Activated gamma-delta T cell (primary cell): ENCODE measurements around the gene TGM3.

Experiments
- DNase-seq: peaks from one replicate; lab custom pipeline; 2025; lab: John Stamatoyannopoulos, UW

Gene TGM3

DNA sequence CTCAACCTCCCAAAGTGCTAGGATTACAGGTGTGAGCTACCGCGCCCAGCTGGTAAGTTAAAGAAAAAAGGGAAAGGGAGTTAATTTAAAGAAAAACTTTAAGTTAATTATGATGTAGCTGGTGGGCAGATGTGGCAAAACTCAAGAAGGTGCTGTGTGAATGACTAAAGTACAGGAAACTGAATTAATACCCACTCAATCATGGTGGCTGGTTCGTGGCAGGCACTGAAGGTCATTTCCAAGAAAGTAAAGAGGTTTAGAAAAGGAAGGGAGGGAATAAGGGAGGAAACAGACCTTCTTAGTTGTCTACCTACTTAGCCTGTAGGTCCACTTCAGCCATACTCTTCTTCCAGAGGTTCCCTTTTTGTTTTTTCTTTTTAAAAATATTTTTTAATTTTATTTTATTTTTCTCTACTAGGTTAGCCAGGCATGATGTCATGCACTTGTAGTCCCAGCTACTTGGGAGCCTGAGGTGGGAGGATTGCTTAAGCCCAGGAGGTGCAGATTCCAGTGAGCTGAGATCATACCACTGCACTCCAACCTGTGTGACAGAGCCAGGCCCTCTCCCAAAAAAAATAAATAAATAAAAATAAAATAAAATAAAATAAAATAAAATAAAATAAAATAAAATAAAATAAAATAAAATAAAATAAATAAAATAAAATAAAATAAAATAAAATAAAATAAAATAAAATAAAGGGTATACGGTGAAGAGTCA lies 11.9 kb upstream of the TGM3 start:
- DNase-seq = no peak

DNA sequence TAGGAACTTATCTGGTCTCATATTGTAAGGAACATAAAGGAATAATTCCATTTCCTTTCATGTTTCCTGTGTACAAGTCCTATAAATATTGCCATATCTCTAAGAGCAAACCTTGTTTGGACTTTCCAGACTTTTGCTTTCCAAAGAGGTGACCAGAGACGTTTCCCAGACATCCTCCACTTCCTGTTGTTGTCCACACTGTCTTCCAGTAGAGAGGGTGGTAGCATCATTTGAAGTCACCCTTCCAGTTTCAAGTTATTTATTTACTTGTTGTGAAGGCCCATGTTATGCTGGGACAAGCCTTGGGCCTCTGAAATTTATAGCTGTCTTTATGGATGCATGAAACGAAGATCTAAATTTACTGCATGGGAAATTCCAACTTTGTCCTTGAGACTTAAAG lies 10.6 kb upstream of the TGM3 start:
- no peak for DNase-seq

DNA sequence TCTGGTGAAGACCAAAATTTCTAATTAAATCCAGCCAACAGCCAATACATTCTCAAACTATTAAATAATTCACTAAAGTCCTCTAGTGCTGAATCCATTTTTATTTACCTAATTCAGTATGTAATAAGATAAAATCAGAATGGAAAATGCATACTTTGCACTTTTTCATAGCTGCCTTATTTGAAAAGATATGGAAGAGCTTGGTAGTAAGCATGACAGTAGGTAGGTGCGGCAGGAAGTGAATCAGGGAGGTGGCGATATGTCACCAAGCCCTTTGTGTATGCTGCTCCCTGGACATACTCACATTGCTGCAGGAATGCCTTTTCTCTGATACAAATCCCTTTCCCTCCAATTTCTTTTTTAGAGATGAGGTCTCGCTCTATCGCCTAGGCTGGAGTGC lies 10.2 kb upstream of the TGM3 start:
- no peak for DNase-seq

GRCh38 chr20:2287504-2287903 lies 8.3 kb upstream of the TGM3 start:
- DNase-seq = no peak

DNA sequence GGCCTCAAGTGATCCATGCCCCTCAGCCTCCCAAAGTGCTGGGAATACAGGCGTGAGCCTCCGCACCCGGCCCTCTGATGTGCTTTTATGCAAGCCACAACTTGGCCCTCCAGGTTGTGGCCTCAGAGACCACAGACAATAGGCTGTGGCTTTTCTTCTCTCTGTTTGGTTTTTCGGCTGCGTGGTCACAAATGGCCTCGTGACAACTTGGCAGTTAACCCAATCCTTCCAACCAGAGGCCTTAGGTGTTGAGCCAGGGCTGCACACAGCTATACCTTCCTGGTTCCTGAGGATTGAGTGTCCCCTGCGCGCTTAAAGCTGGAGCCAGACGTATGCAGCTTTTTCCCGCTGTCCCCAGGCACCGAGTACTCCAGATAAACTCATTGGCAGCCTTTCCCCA lies 6.3 kb upstream of the TGM3 start:
- DNase-seq = no peak

- DNase-seq = no peak
These were observed 5.3 kb upstream of the TGM3 start for GRCh38 chr20:2290486-2290885.

DNA sequence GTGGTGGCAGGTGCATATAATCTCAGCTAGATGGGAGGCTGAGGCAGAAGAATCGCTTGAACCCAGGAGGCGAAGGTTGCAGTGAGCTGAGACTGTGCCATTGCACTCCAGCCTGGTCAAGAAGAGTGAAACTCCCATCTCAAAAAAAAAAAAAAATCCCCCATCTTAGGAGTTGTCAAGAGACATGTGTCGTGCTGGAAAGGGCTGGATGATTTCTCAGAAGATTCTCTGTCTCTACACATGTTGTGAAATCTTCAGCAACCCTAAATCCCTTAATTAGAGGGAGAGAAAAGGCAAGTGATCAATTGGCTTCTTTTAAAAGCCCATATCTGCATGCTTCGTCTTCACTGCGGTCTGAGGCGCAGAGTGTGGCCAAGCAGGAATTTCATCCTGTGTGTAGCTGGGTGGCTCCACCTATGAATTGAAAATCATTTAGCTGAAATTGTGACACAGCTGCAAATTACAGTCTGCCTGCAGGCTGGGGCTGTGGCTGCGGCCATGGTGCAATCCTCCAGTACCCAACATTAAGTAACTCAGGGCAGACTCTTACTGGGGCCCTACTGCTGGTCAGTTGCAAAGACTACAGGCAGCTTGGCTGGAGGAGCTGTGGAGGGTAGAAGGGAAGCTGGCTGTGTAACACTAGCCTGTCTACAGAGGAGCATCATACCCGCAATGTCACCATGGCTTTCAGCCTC lies 3.2 kb upstream of the TGM3 start:
- DNase-seq = no peak

DNA sequence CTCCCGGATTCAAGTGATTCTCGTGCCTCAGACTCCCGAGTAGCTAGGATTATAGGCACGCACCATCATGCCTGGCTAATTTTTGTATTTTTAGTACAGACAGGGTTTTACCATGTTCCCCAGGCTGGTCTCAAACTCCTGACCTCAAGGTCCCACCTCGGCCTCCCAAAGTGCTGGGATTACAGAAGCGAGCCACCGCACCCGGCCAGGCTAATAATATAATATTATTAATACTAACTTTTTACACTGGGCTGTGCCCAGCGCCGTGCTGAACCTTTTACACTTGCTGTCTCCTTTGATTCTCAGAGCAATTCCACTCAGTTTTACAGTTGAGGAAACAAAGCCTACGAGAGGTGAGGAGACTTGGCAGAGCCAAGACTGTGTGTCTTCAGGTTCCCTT lies 2.3 kb upstream of the TGM3 start:
- DNase-seq = no peak

DNA sequence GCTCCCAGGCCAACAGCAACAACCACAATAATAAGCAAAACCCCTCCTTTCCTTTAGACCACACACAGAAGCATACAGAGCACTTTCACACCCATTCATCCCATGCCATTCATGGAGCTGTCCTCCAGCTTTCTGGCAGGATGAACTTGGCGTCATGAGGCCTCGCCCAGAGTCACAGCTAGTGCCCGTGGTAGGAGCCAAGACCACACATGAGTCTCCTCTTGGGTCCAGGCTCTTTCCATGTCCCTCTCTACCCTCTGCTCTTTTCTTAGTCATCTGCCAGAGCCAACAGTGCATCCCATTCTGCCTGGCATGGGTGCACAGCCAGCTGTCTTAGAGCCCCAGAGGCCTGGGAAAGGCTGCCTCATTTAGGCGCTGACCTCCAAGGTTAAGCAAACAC lies 1.8 kb upstream of the TGM3 start:
- no peak for DNase-seq

GRCh38 chr20:2295286-2295685 lies 515 bp upstream of the TGM3 start:
- DNase-seq = no peak

GRCh38 chr20:2296524-2297356 lies 939 bp downstream of the TGM3 start:
- no peak for DNase-seq

DNA sequence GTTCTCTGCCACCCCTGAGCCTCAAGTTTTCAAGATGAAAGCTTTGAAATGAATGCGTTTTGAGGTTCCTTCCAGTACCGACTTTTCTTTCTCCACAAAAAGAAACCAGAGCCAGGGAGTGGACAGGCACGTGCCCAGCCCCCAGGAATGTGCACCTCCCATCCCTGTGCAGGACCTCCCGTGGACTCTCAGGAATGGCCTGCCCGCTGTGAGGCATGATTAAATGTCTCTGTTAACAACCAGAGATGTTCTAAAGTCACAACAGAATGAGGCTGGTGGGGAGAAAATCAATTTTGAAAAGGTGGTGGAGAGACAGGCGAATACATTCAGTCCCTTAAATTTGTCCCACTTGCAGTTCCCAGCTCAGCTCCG lies 1.5 kb downstream of the TGM3 start:
- no peak for DNase-seq

- DNase-seq = no peak
These were observed 2.3 kb downstream of the TGM3 start for GRCh38 chr20:2298116-2298515.

- DNase-seq = no peak
These were observed 2.9 kb downstream of the TGM3 start for GRCh38 chr20:2298701-2299100.

GRCh38 chr20:2299301-2299700 lies 3.5 kb downstream of the TGM3 start:
- DNase-seq = no peak

DNA sequence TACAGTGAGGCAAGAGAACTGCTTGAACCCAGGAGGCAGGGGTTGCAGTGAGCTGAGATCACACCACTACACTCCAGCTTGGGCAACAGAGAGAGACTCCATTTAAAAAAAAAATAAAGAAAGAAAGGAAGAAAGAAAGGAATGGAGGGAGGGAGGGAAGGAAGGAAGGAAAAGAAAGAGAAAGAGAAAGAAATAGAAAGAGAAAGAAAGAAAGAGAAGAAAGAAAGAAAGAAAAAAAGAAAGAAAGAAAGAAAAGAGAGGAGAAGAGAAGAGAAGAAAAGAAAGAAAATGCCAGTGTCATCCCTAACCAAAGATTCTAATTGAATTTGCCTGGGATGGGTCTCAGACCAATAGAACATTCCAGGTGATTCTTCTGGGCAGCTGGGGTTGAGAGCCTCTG lies 4.2 kb downstream of the TGM3 start:
- no peak for DNase-seq

DNA sequence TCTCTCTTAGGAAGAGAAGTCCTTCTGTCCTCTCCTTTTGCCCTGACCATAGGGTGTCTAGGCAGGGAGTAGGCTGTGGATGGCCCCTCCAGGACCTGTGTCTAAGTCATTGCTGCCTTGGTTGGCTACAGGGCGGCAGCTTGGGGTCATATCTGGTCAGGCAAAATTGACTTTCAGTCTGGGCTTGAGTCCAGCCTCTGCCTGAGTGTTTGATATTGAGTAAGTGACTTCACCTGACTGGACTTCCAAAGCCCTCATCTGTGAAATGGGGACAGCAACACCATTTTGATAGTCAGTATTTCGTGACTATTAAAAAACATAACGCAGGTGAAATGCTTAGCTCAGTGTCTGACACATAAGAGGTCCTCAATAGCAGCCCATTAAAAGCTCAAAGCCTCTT lies 4.6 kb downstream of the TGM3 start:
- no peak for DNase-seq

DNA sequence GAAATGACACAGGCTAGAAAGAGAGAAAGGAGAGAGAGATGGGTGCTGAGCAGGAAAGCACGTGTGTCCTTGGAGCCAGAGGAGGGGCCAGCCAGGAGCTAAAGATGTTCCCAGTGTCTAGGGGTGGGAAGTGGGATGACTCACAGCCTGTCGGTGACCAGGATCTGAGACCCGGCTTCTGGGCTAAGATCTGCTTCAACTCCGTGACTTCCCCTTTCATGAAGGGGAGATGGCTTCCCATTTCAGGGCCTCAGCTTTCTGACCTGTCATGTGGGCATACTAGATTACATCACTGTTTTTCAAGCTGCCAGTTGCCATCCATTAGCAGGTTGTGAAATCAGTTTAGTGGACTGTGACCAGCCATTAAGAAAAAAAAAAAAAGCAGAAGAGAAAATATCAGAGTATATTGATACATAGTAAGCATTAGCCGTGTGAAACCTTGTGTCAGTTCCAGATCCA lies 5.4 kb downstream of the TGM3 start:
- no peak for DNase-seq

DNA sequence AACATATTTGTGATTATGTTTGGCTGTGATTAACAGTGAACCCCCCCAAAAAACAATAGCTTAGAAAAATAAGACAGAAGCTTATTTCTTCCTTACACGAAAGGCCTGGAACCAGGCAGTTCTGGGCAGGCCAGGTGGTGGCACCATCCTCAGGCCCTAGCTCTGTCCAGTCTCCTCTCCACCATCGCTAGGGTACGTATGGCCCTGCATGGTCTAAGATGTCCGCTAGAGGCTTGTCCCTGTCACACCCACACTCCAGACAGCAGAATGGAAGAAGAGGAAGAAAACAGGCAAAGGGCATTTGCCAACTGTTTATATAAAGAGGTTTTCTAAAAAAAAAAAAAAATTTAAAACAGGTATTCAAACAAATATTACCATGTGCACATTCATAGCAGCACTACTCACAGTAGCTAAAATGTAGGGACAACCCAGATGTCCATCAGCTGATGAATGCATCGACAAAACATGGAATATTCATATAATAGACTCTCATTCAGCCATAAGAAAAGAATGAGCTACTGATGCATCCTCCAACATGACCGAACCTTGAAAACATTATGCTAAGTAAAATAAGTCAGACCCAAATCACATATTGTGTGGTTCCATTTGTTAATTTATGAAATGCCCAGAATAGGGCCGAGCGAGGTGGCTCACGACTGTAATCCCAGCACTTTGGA lies 6.7 kb downstream of the TGM3 start:
- no peak for DNase-seq

DNA sequence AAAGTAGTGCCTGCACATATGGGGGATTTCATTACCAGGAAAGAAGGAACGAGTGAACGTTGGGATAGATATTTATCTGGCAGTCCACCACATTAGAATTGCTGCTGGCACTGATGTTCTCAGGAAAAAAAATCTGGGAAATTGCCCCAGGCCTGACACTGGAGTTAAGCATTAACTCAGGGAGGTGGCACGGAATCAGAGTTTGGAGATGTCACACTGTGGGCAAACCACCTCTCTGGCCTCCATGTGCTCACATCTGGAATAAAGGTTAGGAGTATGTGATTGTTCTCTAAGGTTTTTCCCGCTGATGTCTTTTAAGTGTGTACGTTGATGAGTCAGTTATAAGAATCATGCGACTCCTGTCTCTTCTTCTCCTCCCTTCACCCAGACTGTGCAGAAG lies 7.9 kb downstream of the TGM3 start:
- no peak for DNase-seq

GRCh38 chr20:2304180-2304579 lies 8.4 kb downstream of the TGM3 start:
- no peak for DNase-seq

DNA sequence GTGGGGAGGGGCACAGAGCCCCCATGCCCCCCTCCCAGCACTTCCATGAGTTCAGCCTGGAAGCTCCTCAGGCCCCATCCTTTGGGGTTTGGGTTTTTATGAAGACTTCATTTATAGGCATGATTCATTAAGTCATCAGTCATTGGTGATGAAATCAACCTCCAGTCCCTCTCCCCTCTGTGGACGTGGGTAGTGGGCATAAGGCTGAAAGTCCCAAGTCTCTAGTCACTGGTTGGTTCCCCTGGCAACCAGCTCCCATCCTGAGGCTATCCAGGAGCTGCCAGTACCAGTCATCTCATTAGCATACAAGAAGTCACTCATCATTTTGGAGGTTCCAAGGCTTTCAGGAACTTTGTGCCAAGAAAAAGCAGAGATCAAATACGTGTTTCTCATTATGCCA lies 9.2 kb downstream of the TGM3 start:
- DNase-seq = no peak
